Measurements from ENCODE around the gene CPLX1. TPM values are rescaled to one million over a fixed set of nuclear protein-coding genes. Genes with fewer than 3 reads are reported as not detected.

Gene CPLX1
- total and polyA plus RNA-seq, 7 donors: 0.44 to 2.3 (median 1.4) TPM

GRCh38 chr4:747546-748170 lies 78.3 kb downstream of the CPLX1 start:
- Histone ChIP-seq H3K27me3 (ENCODE audit: insufficient read depth in 3 of 3, low read length in 2 of 3) (no peaks in the 10 kb centered on the region), H3K9me3 (no peaks in the 10 kb centered on the region), H3K4me1 (no peaks in the 10 kb centered on the region), H3K36me3 (ENCODE audit: insufficient read depth in 1 of 2, low read depth in 1 of 2) (peaks cover 2 to 26% of the 10 kb centered on the region in 2 donors), H3K27ac (no peak overlapping the region), H3K4me3 (no peak overlapping the region)
- DNase-seq (peak in 1 of 2 donors; percentile 39), ATAC-seq (no peak)
- 87 to 95% (median 94%) methylated on average over 20 to 22 of the region's 34 CpGs for WGBS, 3 donors
- intact Hi-C loops (cut with DNase I): no loop called here
- no peak for TF ChIP-seq CTCF (IDR thresholded peaks at IDR 0.05)

- Histone ChIP-seq H3K36me3 (ENCODE audit: insufficient read depth in 1 of 2, low read depth in 1 of 2) (peaks cover 2 to 37% of the 10 kb centered on the region in 2 donors), H3K9me3 (no peaks in the 10 kb centered on the region), H3K27me3 (ENCODE audit: insufficient read depth in 3 of 3, low read length in 2 of 3) (no peaks in the 10 kb centered on the region), H3K4me3 (no peak overlapping the region), H3K27ac (no peak overlapping the region), H3K4me1 (no peaks in the 10 kb centered on the region)
- DNase-seq: peak in 1 of 2 donors; percentile 45
- TF ChIP-seq CTCF (IDR thresholded peaks at IDR 0.05): no peak
- ATAC-seq: no peak
- intact Hi-C loops (cut with DNase I): loop anchor here in 1 of 2 donors (5.0 kb wide), 2 partner anchors 188 to 243 kb away; partner anchors contain the start of genes GAK, IDUA and TMEM175
- WGBS, 3 donors: 85 to 91% (median 88%) methylated on average over 29 to 38 of the region's 44 CpGs
These were observed 81.6 kb downstream of the CPLX1 start for GRCh38 chr4:744212-744841.

GRCh38 chr4:743463-744211 lies 82.3 kb downstream of the CPLX1 start:
- intact Hi-C loops (cut with DNase I): loop anchor here in 1 of 2 donors (5.0 kb wide), 2 partner anchors 189 to 244 kb away; partner anchors contain the start of genes GAK, IDUA and TMEM175
- no peaks in the 10 kb centered on the region for H3K4me1 ChIP-seq
- H3K27ac ChIP-seq: no peak overlapping the region
- no peak for ATAC-seq
- H3K4me3 ChIP-seq: no peak overlapping the region
- DNase-seq: peak in 1 of 2 donors; percentile 48
- TF ChIP-seq CTCF (IDR thresholded peaks at IDR 0.05): no peak
- no peaks in the 10 kb centered on the region for H3K9me3 ChIP-seq
- WGBS, 3 donors: 81 to 87% (median 83%) methylated on average over 22 of the region's 22 CpGs
- no peaks in the 10 kb centered on the region for H3K27me3 ChIP-seq (ENCODE audit: insufficient read depth in 3 of 3, low read length in 2 of 3)
- H3K36me3 ChIP-seq (ENCODE audit: insufficient read depth in 1 of 2, low read depth in 1 of 2): peaks cover 2 to 39% of the 10 kb centered on the region in 2 donors

GRCh38 chr4:742742-743311 lies 83.1 kb downstream of the CPLX1 start:
- peak; percentile 67 to 85 for DNase-seq
- peaks cover 4 to 38% of the 10 kb centered on the region in 2 donors for H3K36me3 ChIP-seq (ENCODE audit: insufficient read depth in 1 of 2, low read depth in 1 of 2)

More at GRCh38 chr4:742742-743311, 83.1 kb downstream of the CPLX1 start:
- peak; percentile 83 to 91 (median 90) for ATAC-seq
- Histone ChIP-seq H3K9me3 (no peaks in the 10 kb centered on the region), H3K27ac (no peak overlapping the region), H3K4me1 (no peaks in the 10 kb centered on the region), H3K4me3 (no peak overlapping the region), H3K27me3 (ENCODE audit: insufficient read depth in 3 of 3, low read length in 2 of 3) (no peaks in the 10 kb centered on the region)
- intact Hi-C loops (cut with DNase I): loop anchor here in 1 of 2 donors (5.0 kb wide), 2 partner anchors 189 to 244 kb away; partner anchors contain the start of genes GAK, IDUA and TMEM175
- peak; percentile 85 for TF ChIP-seq CTCF (IDR thresholded peaks at IDR 0.05)
- WGBS, 3 donors: 69 to 72% (median 71%) methylated on average over 26 of the region's 26 CpGs

Data from psoas muscle (tissue), 8 donors.